ENCODE data around the gene DYNAP. TPM values are rescaled to one million over a fixed set of nuclear protein-coding genes. Genes with fewer than 3 reads are reported as not detected.

DYNAP gene, protein sequence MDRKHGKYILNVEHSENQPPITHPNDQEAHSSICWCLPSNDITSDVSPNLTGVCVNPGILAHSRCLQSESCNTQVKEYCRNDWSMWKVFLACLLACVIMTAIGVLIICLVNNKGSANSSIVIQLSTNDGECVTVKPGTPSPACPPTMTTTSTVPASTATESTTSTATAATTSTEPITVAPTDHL
- polyA plus RNA-seq = not detected in 2 replicates
- polyA minus RNA-seq = not detected in 2 replicates

DNA sequence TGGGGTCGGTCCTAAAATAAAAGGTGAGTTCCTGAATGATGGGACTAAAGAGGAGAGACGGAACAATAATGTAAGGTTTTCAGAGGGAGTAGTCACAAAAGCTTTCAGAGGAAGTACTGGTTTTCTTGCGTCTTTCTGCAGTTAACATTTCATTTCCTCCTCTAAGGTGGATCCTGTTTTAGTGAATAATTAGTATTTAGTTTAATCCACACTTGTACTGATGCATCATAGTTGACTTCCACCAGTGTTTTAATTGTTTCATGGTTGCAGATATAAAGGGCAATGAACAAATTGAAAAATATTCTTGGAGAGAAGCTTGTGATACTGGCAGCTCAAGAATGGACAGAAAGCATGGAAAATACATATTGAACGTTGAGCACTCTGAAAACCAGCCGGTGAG is at the start of gene DYNAP:
TSS of gene DYNAP (plus strand) at position 301 of the 400 bp plus-strand sequence. CDS start at position 339, 38 bp downstream.
- H3K4me2 ChIP-seq (ENCODE audit: low read length) = no peak within 1 kb of the TSS
- no peaks in the 10 kb centered on the region for H4K20me1 ChIP-seq (ENCODE audit: insufficient read depth)
- H3F3A ChIP-seq (ENCODE audit: insufficient read depth, low read length, poor library complexity, severe bottlenecking) = no peaks in the 10 kb centered on the region
- no peaks in the 10 kb centered on the region for H3K36me3 ChIP-seq (ENCODE audit: insufficient read depth, low read length)
- no peaks in the 10 kb centered on the region for H3K9me2 ChIP-seq (ENCODE audit: insufficient read depth, low read length)
- no peaks in the 10 kb centered on the region for H3K27me3 ChIP-seq (ENCODE audit: insufficient read depth, low read depth, low read length)
- H3K4me3 ChIP-seq (ENCODE audit: low read length) = no peak within 1 kb of the TSS
- no peak within 1 kb of the TSS for H3K9ac ChIP-seq (ENCODE audit: low read length)
- no peak within 1 kb of the TSS for H3K27ac ChIP-seq (ENCODE audit: low read length)
- TF ChIP-seq, protein P1, sequence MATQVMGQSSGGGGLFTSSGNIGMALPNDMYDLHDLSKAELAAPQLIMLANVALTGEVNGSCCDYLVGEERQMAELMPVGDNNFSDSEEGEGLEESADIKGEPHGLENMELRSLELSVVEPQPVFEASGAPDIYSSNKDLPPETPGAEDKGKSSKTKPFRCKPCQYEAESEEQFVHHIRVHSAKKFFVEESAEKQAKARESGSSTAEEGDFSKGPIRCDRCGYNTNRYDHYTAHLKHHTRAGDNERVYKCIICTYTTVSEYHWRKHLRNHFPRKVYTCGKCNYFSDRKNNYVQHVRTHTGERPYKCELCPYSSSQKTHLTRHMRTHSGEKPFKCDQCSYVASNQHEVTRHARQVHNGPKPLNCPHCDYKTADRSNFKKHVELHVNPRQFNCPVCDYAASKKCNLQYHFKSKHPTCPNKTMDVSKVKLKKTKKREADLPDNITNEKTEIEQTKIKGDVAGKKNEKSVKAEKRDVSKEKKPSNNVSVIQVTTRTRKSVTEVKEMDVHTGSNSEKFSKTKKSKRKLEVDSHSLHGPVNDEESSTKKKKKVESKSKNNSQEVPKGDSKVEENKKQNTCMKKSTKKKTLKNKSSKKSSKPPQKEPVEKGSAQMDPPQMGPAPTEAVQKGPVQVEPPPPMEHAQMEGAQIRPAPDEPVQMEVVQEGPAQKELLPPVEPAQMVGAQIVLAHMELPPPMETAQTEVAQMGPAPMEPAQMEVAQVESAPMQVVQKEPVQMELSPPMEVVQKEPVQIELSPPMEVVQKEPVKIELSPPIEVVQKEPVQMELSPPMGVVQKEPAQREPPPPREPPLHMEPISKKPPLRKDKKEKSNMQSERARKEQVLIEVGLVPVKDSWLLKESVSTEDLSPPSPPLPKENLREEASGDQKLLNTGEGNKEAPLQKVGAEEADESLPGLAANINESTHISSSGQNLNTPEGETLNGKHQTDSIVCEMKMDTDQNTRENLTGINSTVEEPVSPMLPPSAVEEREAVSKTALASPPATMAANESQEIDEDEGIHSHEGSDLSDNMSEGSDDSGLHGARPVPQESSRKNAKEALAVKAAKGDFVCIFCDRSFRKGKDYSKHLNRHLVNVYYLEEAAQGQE (IDR thresholded peaks at IDR 0.05; ENCODE audit: borderline replicate concordance) = no peak
- no peaks in the 10 kb centered on the region for H3K79me2 ChIP-seq (replicated peaks; ENCODE audit: insufficient read depth, low read length)
- no peaks in the 10 kb centered on the region for H3K9me3 ChIP-seq (ENCODE audit: low read length)
- no peak within 1 kb of the TSS for H2AFZ ChIP-seq (ENCODE audit: low read depth, low read length)

DNA sequence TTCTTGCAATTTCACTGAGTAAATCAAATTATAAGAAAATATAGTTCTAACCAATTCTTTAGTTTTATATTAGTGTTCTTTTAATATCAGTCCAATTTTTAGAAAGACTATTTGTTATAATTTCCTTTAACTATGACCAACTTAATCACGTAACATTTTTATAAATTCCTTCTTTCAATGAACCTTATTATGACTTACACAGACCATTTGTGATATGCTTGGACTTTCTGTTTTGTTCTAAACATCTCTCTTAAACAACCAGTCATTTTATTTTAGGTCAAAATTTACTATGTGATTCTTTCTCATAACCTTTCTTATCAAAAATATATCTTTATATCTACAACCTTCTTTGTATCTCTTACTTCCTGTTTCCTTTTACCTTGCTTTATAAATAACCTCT is 39.5 kb upstream of the DYNAP start:
- TF ChIP-seq EP300 (conservative IDR thresholded peaks at IDR 0.05; ENCODE audit: poor library complexity, severe bottlenecking) = no peak
- TF ChIP-seq, protein P1 (IDR thresholded peaks at IDR 0.05; ENCODE audit: borderline replicate concordance) = no peak
- no peak for TF ChIP-seq SMC3 (conservative IDR thresholded peaks at IDR 0.05; ENCODE audit: poor library complexity)
- TF ChIP-seq EZH2 (IDR thresholded peaks at IDR 0.05; ENCODE audit: borderline replicate concordance, insufficient read depth, low read length, poor library complexity, severe bottlenecking) = no peak
- TF ChIP-seq TAF1 (IDR thresholded peaks at IDR 0.05; ENCODE audit: low read depth) = no peak
- TF ChIP-seq, protein P2, sequence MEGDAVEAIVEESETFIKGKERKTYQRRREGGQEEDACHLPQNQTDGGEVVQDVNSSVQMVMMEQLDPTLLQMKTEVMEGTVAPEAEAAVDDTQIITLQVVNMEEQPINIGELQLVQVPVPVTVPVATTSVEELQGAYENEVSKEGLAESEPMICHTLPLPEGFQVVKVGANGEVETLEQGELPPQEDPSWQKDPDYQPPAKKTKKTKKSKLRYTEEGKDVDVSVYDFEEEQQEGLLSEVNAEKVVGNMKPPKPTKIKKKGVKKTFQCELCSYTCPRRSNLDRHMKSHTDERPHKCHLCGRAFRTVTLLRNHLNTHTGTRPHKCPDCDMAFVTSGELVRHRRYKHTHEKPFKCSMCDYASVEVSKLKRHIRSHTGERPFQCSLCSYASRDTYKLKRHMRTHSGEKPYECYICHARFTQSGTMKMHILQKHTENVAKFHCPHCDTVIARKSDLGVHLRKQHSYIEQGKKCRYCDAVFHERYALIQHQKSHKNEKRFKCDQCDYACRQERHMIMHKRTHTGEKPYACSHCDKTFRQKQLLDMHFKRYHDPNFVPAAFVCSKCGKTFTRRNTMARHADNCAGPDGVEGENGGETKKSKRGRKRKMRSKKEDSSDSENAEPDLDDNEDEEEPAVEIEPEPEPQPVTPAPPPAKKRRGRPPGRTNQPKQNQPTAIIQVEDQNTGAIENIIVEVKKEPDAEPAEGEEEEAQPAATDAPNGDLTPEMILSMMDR (IDR thresholded peaks at IDR 0.05; ENCODE audit: poor library complexity, severe bottlenecking) = no peak
- no peak for TF ChIP-seq POLR2AphosphoS5 (IDR thresholded peaks at IDR 0.05)
- TF ChIP-seq MXI1 (conservative IDR thresholded peaks at IDR 0.05; ENCODE audit: poor library complexity, severe bottlenecking) = no peak
- TF ChIP-seq RAD21 (conservative IDR thresholded peaks at IDR 0.05) = no peak
- no peak overlapping the region for H3K9ac ChIP-seq (ENCODE audit: low read length)
- H3F3A ChIP-seq (ENCODE audit: insufficient read depth, low read length, poor library complexity, severe bottlenecking) = no peaks in the 10 kb centered on the region
- no peak overlapping the region for H2AFZ ChIP-seq (ENCODE audit: low read depth, low read length)
- no peak overlapping the region for H3K4me3 ChIP-seq (ENCODE audit: low read length)
- no peaks in the 10 kb centered on the region for H3K79me2 ChIP-seq (replicated peaks; ENCODE audit: insufficient read depth, low read length)
- H3K27me3 ChIP-seq (ENCODE audit: insufficient read depth, low read depth, low read length) = no peaks in the 10 kb centered on the region
- no peaks in the 10 kb centered on the region for H4K20me1 ChIP-seq (ENCODE audit: insufficient read depth)
- H3K4me2 ChIP-seq (ENCODE audit: low read length) = no peak overlapping the region
- no peaks in the 10 kb centered on the region for H3K36me3 ChIP-seq (ENCODE audit: insufficient read depth, low read length)
- no peaks in the 10 kb centered on the region for H3K9me2 ChIP-seq (ENCODE audit: insufficient read depth, low read length)
- H3K9me3 ChIP-seq (ENCODE audit: low read length) = no peaks in the 10 kb centered on the region
- no peak overlapping the region for H3K27ac ChIP-seq (ENCODE audit: low read length)

Measured in neural cell (in vitro differentiated cells).